Fibroblast of the conjunctiva (primary cell): Measurements from ENCODE around the gene PSIP1.
A peak's percentile ranks its signal among the peaks of the same experiment; 100 is the strongest.
"Not testable (repeated sequence)": the region's sequence is repeated elsewhere in the genome, so short reads cannot be mapped to it uniquely, and the experiment has no call there.

Experiments used
- DNase-seq: peaks from one replicate; pipeline ENCODE4 v3.0.0-alpha.2; 2010; ENCODE audit warnings: low read depth

PSIP1 gene

DNA sequence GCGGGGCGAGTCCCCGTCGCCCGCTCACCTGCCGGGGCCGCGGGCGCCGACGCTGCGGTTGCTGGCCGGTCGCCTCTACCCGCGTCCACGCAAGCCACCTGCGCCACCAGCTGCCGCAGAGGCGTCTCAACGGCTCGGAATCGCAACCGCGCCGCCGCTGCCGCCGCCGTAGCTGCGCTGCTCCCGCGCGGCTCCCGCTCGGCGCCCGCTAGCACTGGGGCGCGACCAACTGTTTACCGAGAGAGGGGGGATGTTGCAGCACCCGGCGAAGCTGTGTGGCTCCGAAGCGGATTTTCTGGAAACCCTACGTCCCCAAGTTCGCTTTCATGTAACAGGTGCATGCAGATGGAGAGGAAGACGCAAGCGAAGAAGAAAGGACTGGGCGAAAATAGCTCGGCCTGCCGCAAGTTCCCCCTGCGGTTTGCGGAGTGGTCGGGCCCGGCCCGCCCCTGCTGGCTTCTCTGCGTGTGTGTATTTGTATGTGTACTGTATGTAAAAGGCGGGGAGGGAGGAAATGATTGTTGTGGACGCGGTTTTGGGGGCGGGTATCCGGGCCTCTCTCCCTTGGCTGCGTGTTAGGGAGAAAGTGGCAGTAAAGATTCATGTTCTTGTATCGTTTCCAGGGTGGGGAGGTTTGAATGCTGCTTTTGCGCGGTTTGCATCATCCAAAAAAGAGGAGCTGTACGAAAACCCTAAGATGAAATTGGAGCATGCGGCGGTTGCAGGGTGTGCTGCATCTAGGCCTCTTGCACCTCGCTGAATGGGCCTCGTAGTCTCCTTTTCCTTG, at the start of gene PSIP1:
PSIP1 (minus strand) TSS at position 182 of the 787 bp plus-strand sequence. CDS start 782 bp downstream, outside the sequence.
- DNase-seq, result peak; percentile 85

DNA sequence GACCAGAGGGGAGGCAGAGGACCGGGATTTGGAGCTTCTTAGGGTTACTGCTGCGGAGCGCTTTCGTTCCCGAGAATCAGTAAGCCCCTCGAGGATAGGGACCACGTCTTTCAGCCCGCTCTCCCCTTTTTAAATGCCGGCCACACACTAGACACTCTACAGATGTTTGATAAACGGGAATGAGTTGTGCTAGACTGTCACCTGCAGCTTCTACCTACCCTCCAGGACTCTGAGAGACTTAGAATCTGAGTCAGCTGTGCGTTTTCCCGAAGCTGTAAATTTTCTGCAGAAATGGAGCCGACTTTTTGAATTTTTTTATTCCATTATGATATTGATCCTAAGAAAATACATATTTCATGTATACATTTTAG, 42.7 kb upstream of the PSIP1 start:
- no peak for DNase-seq

DNA sequence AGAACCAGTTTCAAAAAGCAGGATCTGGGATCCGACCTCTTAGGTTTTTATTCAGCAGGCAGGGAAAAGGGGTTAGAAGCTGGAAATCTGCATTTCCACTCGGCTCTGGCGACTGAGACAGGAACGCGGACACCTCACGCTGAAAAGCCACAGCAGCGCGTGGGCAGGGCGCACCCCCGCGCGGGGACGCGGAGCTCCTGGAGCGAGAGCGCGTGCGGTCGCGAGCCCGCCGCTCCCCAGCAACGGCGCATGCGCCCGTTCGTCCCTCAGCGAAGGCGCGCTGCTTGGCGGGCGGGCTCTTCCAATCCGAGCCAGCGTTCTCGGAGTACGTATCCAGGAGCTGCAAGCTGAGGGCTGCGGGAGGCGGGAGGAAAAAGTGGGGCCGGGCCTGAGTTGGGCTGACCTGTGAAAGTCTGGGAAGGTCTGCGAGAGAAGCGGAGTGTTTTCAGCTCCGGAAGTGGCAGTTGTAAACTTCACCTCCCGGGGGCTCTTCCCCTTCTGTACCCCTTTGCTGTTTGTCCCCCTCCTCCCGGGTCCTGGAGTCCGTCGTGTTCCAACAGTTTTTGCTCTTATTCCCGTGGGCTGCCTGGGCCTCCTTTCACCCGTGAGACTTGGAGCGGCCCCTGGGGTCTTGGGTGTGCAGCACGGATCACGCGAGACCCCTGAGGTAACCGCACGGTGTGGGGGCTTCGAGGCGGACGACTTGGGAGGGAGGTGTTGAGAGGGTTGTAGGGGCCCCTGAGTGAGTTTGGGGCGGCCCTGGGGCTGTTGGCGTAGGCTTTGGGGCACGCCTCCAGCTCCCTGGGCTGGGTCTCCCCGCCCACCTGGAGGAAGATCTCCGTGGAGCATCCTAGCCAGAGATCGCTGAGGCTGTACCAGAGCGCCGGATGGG, 42.1 kb upstream of the PSIP1 start, which contains the start of gene CCDC171:
CCDC171 (plus strand) TSS at position 408 of the 892 bp plus-strand sequence. CDS start 11,046 bp downstream, outside the sequence.
- DNase-seq, result peak; percentile 96

DNA sequence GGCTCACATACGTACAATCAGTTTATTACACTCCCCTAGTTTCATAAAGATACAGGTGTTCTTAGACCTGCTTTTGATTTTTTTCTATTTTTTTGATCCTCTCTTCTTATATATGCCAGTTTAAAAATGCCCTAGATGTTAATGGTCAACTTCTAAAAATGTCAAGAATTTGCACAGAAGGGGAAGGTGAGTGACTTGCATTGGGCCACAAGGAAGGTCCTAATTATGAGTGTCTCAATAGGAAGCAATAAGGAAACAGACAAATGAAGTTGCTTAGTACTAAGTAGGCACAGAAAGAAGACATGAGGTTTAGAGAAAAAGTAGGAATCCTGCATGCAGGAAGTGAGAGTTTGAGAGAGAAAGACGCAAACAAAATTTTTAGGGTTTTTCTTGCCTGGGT, 38.8 kb upstream of the PSIP1 start:
- DNase-seq, result no peak

DNA sequence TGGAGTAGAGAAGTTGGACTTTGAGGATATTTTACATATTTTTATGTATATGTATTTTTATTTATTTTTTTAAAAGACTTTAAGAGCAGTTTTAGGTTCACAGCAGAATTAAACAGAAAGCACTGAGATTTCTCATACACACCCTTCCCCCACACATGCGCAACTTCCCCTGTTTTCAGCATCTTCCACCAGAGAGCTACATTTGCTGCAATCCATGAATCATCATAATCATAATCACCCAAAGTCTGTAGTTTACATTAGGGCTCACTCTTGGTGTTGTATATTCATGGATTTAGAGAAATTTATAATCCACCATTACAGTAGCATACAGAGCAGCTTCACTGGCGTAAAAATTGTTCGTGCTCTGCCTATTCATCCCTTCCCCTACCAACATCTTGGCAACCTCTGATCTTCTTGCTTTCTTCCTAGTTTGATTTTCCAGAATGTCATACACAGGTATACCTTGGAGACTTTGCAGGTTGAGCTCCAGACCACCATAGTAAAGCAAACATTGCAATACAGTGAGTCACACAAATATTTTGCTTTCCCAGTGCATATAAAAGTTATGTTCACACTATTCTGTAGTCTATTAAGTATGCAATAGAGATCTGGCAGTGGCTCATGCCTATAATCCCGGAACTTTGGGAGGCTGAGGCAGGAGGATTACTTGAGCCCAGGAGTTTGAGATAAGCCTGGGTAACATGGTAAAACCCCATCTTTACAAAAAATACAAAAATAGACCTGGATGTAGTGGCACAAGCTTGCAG, 32.5 kb upstream of the PSIP1 start:
- DNase-seq, result no peak

DNA sequence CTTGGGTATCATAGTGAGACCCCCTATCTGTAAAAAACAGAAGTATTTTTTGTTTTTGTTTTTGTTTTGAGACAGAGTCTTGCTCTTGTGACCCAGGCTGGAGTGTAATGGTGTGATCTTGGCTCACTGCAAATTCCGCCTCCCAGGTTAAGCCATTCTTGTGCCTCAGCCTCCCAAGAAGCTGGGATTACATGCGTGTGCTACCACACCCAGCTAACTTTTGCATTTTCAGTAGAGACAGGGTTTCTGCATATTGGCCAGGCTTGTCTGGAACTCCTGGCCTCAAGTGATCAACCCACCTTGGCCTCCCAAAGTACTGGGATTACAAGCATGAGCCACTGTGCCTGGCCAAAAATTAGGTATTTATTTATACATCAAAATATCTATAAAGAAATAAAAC, 31.9 kb upstream of the PSIP1 start:
- DNase-seq, result no peak

DNA sequence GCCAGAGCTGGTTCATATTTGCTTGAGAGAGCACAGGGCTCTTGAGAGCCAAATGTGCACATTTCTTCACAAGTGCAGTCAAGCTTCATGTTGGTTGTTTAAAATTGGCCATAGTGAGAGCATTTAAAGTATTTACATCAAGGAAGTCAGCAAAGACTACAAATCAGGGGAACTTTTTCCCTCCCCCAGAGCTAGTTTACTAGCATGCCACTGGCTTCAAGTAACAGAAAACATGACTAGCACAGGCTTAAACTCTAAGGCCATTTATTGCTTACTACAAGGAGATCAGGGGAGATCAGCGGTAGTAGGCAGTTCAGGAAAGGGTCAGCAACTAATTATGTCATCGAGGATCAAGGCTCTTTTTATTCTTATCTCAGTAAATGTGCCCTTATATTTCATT, 31.1 kb upstream of the PSIP1 start:
- no peak for DNase-seq

DNA sequence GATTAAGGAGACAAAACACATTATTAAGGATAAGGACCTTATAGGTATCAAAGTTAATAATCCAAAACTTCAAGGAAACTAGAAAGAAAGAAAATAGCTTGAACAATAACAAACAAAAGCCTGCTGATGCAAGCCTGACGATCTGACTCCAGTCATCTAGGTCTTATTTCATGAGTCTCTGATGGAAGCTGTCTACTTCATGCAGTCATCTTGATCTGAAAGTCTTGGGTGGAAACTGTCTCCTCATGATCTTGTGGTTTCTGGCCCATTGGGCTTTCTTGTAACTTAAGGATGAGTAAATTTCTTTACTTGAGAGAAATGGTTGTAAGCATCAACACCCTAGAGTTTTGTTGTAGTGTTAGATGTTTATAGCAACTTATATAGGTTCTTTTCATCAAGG, 20.6 kb upstream of the PSIP1 start:
- DNase-seq, result no peak

DNA sequence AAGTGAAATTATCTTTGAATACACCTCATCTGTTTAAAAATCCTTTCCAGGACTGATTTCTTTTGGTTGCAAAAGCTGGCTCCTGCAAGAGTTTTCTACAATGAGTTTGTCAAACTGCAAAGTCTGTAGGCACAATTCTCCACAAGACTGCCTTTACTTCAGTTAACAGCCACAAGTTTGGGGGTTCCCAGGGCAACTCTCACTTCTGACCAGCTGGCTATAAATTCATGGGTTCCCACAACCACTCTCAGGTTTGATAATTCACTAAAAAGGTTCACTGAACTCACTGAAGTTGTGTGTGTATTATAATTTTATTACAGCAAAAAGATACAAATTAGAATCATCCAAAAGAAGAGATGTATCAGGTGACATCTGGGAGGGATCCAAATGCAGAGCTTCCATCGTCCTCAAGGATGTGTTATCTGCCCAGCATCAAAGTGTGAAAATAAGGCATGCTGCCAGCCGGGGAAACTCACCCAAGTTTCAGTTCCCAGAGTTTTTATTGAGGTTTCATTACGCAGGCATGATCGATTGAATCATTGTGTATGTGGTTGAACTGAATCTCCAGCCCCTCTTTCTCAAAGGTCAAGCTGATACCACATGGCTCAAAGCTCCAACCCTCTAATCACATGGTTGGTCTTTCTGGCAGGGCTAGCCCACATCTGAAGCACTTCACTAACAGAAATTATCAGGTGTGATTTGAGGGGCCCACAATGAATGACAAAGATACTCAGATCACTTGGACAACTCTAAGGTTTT, 19.0 kb upstream of the PSIP1 start:
- DNase-seq, result no peak

DNA sequence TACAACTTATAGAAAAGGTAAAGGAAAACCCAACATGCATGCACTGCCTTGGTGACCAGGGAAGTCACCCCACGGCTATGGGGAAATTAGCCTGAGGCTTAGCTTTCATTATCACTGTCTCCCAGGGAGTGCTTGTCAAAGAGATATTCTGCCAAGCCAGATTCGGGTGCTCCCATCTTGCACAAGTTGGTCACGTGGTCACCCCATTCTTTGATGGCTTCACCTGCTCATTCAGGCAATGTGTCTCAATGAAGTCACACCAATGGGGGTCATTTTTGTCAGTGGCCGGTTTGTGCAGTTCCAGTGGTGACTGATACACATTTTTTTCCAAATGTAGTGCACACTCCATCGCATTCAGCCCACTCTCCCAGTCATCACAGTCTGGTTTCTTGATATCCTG, 16.3 kb upstream of the PSIP1 start:
- not testable (repeated sequence) for DNase-seq

DNA sequence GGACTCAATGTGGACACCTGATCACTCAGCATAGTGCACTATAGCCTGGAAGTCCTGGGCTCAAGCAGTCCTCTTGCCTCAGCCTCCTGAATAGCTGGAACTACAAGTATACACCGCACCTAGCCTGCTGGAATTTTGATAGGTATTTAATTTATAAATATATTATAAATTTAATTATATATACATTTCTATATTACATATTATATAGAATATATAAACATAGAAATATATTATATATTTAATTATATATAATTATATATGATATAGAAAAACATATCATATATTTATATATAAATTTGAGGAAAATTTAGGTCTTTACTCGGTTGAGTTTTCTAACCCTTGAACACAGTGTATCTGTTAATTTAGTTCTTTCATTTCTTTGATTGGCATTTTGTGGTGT, 15.2 kb upstream of the PSIP1 start:
- no peak for DNase-seq

DNA sequence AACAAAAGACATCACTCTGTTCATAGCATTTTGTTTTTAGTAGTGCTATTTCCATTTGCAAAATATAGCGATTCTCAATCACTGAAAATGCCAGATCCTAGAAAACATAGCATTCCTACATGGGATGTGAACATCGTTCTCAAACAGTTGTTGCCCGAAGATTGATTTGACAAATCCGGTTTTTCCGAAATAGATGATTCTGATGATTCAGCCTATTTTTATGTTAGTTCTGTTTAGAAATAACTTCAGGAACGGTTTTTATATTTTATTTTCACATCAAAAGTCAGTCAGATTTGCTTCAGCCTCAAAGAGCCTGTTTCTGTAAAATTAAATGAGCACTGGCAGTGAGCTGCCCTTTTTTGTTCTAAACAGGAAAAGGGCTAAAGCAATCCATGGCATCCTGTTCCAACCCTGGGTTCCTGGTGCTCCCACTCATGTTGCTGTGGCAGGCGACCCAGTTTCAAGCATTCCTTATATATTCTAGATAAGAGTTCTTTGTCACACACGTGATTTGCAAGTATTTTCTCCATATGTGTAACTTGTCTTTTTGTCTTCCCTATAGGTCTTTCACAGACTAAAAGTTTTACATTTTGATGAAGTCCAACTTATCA, 14.2 kb upstream of the PSIP1 start:
- DNase-seq, result no peak

DNA sequence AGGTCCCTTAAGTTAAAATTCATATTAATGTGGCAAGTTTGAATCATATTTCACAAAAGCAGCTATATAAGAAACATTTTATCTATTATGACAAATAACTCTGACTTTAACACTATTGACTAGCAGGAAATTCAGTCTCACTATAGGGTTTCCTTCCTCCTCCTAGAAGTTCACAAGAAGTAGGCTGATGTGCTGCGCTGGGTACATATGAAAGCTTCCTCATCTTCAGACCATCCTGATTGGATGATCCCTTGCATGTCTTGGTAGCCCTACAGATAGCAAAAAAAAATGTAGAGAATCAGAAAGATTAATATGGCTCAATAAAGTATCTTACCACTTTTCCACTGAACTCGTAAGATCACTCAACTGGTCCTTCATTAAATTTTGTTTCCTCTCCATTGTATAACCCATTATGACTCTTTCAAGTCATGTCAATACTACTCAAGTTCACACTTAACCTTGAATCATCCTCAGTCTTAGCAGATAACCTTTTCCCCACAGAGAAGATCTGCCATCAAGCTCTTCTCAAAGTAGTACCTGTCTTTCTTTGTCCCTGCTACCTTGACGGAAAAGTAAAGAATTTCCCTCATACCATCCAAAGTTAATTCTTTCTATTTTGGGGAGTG, 11.5 kb upstream of the PSIP1 start:
- no peak for DNase-seq

DNA sequence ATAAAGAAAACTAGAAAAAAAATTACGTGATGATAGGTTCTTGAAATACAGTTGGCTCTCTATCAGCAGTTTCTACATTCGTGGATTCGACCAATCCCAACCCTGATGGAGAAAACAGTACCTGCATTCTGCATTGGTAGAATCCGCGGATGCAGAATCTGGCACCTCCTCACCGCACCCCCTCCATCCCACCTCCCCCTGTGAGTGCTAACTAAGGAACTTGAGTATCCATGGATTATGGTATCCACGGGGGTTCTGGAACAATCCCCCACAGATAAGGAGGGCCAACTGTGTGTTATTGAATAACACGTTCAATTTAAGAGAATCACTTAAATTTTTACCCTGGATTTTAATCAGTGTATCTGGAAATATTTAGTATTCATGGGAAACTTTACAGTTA, 10.5 kb upstream of the PSIP1 start:
- no peak for DNase-seq

DNA sequence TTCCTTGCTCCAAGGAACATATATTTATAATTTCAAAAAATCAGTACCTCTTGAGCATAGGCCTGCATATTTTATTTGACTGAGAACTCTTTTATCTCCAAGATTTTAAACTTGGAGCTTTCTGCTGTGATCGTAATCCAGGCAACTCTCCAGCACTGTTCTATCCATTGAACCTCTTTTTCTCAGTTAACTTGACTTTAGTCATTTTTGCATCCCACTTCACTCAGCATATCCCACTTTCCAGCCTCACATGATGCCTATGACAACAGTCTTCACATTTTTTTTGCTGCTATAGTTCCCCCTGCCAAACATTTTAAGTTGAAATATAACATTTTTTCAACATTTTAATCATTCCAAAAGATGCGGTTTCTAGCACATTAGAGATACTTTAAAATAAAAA, 9.1 kb upstream of the PSIP1 start:
- DNase-seq, result no peak

DNA sequence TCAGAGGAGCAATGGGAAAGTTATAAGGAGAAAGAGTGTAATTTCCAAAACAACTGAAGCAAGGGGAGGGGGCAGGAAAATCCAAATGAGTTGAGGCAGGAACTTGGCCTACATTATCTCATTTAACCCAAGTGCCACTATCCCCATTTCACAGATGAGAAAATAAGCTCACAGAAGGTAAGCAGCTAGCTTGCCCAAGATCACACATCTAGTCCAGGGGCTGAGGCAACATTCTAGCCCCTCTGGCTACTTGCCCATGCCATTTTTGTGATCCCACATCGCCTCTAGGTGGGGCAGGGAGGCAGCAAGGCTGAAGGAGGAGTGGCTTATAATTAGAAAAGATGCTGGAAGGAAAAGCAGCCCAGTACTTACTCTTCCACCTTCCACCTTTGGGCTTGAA, 2.6 kb upstream of the PSIP1 start:
- DNase-seq, result no peak

DNA sequence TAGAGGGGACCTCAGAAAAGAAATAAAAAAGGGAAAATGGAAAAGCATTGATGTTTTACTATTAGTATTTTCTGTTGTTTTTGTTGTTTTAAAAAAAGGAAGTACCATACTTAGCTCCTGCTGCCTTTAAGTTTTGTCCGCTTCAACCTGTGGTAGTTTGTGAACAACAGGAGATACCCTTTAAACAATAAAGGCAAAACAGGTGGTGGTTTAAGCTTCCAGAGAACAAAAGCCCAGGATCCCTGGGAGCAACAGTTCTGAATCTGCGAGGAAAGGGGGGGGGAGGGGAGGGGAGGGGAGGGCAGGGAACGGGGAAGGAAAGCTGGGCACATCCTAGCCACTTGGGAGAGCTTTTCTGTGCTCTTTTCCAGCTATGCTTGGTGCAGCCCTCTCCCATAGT, 2.1 kb upstream of the PSIP1 start:
- DNase-seq, result no peak

DNA sequence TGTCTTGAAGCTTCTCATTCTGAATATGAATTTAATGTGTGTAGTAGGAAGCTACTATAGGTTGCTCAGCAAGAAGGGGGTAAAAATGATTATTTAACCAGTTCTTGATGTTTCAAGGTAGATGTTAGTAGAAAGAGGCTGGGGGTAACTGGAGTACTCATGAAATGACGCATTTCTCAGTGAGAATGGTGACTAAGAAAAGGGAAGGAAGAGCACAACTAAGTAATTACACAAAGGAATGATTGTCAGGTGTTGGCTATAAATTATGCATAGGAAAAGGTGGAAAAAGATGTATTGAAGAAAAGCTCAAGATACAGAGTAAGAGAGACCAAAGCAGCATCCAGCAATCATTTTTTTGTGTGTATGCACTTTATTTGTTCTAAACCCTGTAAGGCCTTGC, 1.4 kb upstream of the PSIP1 start:
- no peak for DNase-seq

DNA sequence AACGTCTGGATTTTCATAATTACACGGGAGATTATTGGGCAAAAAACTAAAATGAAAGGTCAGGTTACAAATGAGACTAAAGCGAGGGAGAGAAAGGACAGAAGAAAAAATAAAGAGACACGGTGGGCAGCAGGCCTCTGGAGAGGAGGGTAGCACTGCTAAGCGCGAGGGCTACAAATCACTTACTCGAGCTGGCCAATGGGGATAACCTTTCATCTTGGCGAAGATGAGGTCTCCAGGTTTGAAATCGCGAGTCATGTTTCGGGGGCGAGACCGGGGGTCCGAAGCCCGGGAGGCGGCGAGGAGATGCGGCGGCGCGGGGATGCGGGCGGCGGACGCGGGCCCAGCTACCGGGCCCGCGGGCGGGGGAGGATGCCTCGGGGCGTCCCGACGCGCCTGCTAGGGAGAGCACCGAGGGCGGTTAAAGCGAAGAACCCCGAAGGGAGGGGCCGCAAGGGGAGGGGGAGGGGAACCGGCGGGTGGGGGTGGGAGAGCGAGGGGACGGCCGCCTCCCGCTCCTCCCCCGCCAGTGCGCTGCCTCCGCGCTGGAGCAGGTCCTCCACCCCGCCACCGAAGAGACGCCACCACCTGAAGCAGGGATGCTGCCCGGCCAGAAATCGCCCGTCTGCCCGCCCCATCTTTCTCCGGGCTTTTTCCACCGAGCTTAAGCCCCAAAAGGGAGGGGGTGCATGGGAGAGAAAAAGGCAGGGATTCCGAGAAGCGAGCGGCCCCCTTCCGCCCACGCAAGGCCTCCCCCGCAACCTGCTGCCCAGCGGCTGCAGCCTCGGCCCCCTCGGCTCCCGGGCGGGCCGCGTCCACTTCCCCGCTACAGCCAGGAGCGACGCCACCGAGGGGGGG, 610 bp downstream of the PSIP1 start:
- no peak for DNase-seq

DNA sequence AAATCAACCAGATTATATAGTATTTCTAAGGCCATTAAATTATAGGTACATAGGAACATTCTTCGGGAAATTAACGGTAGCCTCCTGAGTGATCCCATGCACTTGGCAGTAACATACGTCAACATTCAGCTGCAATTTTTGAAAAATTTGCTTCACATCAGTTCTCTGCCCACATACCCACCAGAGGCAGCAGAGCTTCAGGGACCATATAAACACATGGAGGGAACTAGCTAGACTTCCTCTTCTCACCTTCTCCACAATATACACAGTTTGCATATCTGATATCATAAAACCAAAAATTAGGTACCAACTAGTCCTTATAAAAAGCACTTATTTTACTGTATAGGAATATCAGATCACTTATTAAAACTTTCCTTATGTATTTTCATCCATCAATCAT, 4.8 kb downstream of the PSIP1 start:
- DNase-seq, result no peak
